NCI-H187 (cell line): Measurements from ENCODE around the gene RRP1B.

ENCODE experiments used
- DNase-seq, 2 experiments: peaks; one replicate each; lab custom pipeline; 2025; lab: John Stamatoyannopoulos, UW

RRP1B gene

DNA sequence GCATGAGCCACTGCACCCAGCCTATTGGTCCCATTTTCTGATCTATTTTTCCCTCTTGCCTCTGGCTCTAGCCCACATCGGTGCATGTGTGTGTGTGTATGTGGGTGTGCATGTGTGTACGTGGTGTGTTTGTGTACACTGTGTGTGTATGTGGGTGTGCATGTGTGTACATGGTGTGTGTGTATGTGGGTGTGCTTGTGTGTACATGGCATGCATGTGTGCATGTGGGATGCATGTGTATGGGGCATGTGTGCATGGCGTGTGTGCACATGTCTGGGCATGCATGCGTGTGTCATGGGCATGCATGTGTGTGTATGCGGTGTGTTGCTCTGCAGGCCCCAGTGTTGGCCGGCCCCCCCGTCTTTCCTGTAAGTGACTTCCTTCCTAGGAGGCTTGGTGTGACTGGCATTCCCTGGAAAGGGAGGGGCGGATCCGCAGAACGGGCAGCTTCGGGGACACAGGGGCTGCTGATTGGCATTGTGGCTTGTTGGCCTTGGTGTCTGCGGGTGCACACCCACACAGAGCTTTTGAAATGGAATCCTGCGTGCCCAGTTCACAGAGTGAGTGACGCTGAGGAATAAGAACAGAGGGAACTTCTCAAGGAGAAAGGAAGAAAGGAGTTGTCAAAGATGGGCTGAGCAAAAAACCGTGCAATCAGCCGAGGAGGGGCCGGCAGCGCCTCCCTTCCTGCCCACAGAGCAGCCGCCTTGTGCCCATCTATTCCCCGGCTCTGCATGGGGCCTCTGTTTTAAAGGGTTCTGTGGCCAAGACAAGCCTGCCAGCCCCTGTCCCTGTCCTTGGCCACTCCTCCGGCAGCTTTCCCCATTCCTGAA is 67.5 kb downstream of the RRP1B start:
- DNase-seq = no peak

DNA sequence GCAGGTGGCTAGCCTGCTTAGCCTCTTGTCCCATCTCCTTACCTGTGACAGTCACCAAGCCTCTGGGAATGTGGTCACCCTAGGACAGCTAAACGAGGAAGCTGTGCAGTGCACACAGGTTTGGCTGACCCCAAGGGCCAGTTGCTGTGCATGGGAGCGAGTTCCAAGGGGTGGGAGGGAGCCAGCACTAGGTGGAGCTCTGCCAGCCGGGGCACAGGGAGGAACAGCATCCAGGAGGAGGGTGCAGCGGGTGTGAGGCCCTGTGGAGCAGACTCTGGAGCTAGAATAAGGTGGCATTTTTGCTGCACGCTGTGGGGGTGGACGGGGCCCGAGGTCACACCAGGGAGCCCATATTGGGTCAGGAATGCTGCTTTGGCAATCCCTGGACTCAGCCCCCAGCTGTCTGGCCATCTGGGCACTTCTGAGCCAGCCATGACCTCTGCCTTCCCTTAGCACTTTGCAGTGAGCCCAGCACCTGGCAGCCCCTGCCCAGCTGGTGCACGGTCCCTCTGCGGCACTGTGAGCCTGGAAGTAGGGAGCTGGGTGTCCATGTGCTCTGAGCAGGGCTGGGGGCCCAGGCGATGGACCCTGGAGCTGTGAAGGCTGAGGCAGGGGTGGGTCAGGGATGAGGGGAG is 68.3 kb downstream of the RRP1B start:
- no peak for DNase-seq

DNA sequence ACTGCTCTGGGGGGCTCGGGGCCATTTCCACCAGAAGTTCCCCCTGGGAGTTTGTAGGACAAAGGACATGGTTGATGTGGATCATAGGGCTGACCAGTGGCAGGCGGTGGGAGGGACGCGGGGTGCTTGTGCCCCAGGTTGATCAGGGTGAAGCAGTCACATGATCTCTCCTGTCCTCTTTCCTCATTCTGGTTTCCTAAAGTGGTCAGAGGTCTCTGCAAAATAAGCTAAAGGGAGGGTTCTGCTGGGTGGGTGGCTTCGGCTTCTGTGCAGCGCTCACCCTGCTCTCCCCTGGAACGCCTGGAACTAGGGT is 68.8 kb downstream of the RRP1B start:
- no peak for DNase-seq

DNA sequence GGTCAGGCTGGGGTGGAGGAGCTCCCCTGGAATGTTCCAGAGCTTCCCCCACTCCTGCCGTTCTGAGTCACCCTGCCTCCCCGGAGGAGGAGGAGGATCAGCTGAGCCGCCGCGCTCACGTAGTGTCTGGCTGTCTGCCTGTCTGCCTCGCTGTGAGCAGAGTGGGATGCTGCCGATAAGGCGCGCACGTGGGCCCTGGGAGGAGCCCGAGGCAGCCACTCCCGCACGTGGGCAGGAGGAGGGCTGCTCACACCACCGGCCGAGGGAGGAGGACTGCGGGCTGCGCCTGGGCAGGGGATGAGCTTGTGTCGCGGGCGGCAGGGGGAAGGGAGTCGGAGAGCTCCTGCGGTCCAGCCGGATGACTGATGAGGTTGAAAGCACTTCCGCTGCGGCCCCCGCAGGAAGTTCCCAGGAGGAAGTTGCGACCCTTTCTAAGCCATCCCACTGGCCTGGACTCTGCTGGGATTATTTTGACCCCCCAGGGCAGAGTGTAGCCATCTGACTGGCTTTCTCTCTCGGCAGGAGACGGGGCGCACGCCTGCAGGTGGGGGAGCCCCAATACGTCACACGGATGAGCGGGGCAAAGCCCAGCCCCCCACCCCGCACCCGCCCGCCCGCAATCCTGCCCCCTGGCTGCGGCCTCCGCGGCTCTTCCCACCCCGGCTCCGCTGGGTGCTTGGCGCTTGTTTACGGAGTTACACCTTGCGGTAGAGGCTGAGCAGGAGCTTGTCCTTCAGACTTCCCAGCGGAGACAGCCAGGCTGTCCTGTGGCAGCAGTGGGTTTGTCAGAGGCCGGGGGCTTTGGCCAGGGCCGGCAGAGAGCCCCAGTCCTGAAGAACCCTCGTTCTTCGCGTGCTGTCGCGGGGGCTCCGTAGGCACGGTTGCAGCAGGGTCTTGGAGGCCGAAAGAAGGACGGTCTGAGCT is 69.4 kb downstream of the RRP1B start:
- DNase-seq = no peak

DNA sequence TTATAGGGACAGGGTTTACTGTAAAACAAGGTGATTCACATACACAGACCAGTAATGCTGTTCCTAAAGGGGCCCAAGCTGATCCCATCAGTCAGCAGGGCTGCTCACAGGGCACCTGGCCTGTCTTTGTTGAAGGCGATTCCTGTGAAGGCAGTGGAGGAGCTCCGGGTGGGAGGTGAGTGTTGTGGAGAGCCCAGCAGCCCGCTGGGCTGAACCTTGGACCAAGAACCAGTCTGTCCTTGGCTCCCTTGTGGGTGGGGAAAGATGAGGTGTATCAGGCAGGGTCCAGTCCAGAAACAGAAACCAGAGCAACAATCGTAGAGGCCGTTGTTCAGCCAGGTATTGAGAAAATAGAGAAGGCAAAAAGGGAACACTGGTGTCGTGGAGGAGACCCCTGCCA is 72.1 kb downstream of the RRP1B start:
- DNase-seq = no peak

DNA sequence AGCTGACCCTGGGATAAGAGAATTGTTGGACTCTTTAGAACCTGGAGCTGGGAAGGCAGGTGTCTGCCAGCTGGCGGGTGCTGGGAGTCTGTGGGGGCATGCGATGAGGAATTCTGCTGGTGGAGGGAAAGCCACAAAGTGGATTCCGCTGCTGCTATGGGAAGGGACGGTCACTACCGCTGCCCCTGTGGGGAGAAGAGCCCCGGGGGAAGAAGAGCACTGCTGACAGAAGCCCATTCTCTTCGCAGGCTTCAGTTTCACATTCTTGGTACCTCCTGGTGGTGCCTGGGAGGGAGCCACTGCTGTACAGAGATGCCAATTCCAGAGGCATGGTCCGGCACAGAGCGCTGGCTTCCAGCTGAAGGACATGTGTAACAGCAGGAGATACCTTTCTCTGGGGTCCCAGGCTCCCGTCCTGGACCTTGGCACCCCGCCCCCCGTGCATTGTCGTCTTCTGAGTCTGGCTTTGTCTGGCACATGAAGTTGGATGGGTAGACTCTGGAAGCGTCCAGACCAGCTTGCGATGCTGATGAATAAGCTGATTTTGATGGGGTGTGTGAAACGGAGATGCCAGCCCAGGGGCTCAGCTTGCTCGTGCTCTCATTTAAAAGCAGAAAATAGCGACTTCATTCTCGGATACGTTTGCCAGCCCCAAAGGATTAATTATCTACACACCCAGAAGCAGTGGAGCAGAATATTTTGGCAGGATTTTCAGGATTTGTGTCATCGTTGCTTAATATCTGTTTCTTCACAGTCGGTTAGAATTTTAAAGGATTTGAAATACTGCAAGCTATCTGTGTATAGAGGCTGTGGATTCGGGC is 72.7 kb downstream of the RRP1B start:
- DNase-seq = no peak

DNA sequence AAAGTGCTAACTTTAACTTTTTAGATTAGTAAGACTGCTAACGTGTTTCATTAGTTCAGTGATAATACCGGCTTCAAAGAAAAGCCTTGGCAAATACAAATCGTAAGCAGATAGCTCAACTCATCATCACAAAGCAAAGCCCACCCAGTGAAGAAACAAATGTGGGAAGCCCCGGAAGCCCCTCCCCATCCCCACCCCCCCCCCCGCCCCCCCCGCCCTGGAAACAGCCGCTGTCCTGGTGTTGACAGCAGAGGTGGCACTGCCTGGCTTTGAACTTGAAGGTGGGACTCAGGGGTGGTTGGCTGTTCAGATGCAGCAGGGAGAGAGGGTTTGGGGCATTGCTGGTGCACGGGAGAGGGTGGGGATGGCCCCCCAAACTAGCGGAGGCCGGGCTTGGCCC is 73.7 kb downstream of the RRP1B start:
- DNase-seq = no peak

DNA sequence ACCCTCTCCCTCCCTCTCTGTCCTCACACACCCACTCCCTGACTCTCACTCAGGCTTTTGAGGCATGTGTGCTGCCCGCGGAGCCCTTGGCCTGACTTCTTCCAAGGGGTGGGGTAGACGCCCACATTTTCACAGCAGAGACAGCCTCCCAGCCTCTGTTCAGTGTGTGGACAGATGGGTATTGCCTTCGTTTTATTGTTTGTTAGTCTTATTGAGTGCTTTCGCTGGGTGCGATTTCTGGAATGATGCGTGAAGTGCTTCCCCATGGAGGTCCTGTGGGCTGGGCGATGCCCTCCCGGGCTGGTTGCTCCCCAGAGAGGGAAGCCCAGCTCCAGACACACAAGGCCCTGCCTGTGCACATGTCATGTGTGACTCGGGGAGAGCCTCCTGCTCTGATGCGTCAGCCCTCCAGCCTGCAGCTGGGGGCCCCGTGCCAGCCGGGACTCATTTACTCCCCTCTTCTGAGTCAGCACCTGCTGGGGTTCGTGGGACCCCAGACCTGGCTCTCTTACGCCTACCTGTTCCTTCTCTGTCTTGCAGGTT is 74.2 kb downstream of the RRP1B start:
- no peak for DNase-seq

DNA sequence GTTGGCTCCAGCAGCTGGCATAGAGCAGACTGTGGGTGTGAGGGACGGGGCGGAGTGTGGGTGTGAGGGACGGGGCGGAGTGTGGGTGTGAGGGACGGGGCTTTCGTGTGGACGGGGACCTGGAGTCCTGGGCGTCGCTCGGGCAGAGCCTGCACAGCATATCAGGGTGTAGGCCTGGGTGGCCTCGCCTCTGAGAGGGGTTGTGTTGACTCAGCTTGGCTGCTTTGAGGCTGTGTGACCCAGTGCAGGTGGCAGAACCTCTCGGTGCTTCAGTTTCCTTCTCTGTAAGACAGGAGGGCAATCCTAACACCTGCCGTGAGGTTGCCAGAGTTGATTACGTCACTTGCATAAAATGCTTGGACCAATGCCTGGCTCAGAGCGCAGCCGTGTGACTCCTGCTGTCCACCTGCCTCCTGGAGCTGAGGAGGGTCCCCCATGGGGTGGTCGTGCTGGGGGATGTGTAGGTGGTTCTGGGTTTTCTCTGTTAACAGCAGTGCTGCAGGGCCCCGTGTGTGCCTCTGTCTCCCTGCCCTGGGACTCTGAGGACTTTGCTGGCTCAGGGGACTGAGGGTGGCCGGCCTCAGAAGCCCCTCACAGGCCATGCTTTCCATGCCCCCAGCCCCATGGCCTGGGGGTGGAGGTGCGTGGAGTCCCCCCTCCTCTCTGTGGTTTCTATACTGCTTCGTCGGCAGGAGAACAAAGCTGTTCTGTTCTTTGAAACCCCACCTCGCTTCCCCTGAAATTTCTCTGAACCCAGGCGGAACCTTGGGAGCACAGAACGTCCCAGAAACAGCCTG is 75.0 kb downstream of the RRP1B start:
- no peak for DNase-seq

DNA sequence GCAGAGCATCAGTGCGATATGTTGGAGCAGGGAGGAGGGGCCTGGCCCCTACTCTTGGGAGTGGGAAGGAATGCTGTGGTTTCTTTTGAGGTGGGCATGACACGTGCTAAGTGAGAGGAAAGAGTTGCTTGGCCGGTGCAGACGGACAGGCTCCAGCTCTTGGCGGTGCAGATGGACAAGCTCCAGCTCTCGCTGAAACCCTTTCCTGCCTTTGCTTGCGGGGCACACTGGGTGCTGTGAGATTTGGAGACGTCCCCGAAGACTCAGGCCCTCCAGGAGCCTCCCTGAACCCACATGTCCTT is 75.5 kb downstream of the RRP1B start:
- no peak for DNase-seq

DNA sequence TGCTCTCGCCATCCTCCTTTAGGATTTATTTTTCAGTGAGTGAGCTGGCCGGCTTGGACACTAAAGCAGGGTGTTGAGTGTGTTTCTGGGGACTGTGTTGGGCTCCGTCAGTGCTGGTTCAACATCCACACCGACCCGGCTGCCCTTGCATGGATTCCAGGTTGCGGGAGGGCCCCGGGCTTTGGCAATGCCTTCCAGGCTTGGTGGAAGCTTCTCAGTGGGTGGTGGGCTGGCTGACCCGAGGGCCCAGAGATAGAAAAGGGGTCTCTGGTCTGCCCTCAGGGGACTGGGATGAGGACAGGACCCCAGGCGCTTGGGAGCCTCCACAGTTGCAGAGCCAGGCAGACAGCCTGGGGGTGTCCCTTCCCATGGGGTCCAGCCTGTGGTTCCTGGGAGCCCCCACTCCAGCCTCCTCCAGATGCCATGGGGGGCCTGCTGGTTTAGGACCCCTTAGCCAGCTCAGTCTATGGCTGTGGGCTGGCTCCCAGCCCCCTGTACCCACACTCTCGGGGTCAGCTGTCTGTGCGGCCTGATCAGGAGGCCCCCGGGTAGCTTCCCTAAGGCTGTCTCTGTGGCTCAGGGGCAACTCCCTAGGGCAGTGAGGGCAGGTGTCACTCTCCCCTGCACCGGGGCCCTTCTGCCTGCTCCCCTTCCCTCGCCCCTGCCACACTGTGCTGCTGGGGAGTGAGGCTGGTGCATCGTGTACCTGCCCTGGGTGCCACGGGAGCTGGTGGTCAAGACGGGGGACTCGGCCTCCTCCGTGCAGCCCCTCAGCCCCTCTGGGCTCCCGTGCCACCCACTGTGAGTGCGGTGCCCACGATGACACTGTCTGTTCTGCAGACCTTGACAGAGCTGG is 76.1 kb downstream of the RRP1B start:
- DNase-seq = no peak

DNA sequence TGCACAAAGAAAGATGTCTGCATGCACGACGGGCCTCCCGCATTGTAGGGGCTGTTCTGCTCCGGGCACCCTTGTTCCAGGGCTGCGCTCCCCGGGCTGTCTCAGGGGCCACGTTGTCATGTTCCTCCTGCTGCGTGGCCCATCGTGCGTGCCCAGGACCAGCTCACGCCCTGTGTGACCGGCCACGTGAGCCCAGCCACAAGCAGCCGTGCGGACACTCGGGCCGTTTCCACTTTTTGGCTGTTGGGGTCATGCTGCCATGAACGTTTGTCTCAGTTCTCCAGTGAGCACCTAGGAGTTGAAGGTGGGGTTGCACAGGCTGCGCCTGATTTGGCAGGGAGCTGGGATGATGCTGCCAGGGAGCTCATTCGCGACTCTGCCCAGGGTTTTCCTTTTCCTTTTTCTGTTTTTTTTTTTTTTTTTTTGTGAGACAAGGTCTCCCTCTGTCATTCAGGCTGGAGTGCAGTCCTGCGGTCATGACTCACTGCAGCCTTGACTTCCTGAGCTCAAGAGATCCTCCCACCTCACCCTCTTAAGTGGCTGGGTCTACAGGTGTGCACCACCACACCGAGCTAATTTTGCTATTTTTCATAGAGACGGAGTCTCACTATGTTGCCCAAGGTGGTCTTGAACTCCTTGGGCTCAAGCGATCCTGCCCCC is 77.0 kb downstream of the RRP1B start:
- DNase-seq = no peak

DNA sequence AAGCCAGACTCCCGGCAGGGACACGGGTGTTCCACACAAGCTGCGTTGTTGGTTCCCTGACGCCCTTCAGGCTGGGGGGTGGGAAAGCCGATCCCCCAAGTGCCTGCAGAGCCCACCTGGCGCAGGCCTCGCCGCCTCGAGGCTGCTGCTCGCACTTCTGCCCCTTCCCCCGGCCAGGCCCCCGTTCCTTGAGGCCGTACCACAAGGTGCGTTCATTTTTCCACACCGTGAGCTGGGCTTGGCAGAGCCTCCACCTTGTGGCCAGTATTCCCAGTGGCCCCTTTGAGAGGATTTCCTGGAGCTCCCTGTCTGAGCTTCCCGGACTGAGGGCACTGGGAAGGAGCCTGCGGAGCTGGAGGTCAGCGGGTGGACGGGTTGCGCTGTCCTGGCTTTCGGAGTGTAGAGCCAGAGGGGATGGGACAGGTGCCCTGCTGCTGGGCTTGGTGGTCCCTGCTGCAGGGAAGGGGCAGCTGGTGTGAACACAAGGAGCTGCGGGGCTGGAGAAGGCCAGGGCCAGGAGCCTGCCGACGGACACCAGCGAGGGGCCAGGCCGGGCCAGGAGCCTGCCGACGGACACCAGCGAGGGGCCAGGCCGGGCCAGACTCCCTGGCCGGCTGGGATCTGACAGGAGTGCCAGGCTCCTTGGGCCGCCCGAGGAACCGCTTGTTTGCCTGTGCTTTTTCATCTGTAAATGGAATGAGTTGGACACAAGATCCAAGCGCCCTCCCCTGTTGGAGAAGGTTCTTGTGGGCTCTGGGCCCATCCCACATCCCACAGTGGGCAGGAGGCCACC is 78.0 kb downstream of the RRP1B start:
- DNase-seq = no peak

DNA sequence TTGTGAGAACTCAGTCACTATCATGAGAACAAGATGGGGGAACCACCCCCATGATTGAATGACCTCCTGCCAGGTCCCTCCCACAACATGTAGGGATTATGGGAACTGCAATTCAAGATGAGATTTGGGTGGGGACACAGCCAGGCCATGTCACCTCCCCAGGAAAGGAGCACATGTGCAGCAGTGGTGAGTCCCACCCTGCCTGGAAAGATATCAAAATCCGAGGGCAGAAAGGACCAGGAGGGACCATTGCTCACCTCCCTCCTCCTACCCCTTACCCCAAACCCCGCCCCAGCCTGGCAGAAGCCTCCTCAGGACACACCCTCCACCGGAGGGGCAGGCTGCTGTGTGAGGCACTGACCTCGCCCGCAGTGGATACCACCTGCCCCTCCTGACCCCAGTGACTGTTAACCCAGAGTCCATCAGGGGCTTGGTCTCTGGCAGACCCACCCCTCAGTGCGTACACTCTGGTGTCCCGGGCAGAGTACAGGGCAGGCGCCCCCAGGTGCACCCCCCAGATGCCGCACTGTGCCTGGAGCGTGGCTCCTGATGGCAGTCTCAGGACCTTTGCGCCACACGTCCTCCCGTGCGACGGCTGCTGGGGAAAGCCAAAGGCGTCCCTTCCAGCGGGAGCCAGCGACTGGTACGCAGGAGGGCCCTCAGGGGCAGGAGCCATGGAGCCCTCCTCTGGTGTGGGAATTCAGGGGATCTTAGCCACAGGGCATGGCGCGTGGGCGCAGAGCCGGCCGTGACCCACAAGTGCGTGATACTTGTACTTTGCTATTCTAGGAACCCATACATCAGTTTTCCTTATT is 80.5 kb downstream of the RRP1B start:
- no peak for DNase-seq

DNA sequence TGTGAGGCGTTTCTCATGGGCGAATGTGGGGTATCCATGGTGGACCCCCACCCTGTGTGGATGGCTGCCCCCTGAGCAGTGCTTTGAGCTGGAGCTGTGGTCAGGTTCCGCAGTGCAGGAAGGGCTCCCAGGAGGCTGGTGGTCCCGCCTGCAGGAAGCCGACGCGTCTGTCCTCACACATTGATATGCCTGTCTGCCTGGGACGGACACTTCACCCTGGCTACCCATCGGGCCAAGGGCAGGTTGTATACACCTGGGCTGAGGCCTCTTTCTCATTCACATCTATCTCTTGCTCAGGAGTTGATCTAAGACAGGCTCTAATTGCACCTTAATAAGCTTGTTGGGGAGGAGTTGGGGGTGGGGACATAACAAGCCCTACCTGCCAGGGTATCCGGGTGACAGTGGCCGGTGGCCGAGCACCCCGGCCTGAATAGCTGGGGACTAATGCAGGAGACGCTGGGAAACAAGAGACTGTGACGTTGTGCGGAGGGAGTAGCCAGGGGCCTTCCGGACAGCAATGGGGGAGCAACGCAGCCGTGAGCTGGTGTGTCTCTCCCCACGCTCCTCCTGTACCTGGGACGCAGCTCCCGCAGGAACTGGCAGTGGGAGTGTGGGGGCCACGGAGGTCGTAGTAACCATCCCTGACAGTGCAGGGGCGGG is 81.3 kb downstream of the RRP1B start:
- DNase-seq = no peak

DNA sequence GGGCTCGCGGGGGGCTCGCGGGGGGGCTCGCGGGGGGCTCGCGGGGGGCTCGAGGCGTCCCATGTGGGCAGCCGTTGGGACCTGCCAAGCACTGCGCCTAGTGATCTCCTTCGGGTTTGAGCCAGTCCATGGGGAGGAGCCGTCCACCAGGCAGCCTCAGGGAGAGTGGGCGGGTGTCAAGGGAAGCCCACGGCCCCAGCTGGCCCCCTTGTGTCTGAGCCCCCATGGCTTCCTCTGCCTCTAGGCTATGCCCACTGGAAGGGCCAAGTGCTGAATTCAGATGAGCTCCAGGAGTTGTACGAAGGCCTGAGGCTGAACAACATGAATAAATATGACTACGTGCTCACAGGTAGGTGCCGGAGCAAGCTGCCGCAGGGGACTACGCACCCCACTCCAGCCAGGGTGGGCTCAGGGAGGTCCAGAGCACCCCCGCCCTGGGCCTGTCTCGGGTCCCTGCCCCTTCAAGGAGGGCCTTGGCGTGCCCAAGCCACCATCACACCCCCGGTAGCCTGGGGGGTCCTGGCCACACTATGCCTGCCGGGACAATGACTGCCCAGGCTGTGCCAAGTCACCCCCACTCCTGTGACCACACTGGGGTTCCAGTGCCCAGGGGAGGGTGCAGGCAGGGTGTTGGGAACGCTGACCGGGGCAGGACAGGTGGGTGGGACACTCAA is 82.2 kb downstream of the RRP1B start:
- no peak for DNase-seq

DNA sequence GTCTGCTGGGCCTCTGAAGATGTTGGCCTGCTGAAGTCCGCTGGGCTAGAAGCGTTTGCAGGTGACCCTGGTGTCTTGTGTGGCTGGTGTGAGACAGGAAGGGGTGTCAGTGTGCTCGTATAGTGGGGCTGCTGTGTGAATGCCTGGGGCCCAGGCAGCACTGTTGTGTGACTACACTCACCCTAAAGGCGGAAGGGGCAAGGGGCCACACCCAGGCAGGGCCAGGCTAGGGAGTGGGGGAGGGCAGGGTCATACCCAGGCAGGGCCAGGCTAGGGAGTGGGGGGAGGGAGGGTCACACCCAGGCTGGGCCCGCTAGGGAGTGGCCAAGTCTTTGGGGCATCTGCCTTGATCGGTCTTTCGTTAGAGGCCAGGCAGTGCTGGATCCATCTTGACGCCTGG is 84.6 kb downstream of the RRP1B start:
- DNase-seq = no peak
